MM.1S (cell line): ENCODE measurements around the gene ACOX3.

Experiments used
- EZH2 ChIP-seq: fragments of 300-600 bp; sonication (generic); optimal IDR thresholded peaks from 2 replicates; pipeline ENCODE3; 2017; ENCODE audit warnings: low read depth, mild to moderate bottlenecking, antibody characterized with exemption, low read length, mixed read lengths
- EZH2phosphoT487 ChIP-seq: fragments of 300-600 bp; sonication (generic); IDR thresholded peaks from 2 replicates; pipeline ENCODE4 v1.6.1; 2018; ENCODE audit warnings: antibody characterized with exemption, low read length
- TF ChIP-seq, protein P1 (sequence below): fragments of 300-600 bp; sonication (generic); IDR thresholded peaks from 2 replicates; pipeline ENCODE4 v1.5.1; 2016; ENCODE audit warnings: antibody characterized with exemption, low read length, mixed read lengths

DNA sequence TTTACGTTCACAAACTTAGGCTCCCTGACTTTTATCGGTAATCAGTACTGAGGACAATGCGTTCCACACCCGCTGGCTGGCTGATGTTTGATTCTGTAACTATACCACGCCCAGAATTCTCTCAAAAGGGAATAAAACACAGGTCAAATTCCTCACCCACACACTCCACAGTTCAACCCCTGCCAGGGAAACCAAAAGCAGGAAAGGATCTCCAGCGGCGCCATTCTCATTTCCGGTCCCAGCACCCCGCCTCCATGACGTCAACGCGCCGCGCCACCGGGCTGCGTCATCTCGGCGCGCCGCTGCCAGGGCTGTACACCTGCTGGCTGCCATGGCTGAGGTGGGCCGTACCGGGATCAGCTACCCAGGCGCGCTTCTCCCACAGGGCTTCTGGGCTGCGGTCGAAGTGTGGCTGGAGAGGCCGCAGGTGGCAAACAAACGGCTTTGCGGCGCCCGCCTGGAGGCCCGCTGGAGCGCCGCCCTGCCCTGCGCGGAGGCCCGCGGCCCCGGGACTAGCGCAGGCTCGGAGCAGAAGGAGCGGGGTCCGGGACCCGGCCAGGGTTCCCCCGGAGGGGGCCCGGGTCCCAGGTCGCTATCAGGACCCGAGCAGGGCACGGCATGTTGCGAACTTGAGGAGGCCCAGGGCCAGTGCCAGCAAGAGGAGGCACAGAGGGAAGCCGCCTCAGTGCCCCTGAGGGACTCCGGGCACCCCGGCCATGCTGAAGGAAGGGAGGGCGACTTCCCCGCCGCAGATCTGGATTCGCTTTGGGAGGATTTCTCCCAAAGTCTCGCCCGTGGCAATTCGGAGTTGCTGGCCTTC lies at the start of gene ACOX3, which contains the start of gene TRMT44:
- TF ChIP-seq, protein P1, sequence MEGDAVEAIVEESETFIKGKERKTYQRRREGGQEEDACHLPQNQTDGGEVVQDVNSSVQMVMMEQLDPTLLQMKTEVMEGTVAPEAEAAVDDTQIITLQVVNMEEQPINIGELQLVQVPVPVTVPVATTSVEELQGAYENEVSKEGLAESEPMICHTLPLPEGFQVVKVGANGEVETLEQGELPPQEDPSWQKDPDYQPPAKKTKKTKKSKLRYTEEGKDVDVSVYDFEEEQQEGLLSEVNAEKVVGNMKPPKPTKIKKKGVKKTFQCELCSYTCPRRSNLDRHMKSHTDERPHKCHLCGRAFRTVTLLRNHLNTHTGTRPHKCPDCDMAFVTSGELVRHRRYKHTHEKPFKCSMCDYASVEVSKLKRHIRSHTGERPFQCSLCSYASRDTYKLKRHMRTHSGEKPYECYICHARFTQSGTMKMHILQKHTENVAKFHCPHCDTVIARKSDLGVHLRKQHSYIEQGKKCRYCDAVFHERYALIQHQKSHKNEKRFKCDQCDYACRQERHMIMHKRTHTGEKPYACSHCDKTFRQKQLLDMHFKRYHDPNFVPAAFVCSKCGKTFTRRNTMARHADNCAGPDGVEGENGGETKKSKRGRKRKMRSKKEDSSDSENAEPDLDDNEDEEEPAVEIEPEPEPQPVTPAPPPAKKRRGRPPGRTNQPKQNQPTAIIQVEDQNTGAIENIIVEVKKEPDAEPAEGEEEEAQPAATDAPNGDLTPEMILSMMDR = no peak
- TF ChIP-seq EZH2 = no peak
- TF ChIP-seq EZH2phosphoT487 = no peak
